ENCODE data around the gene SPIN1.

GRCh38 chr9:88502552-88503034 lies 114.3 kb downstream of the SPIN1 start:
- TF ChIP-seq POLR2A (IDR thresholded peaks at IDR 0.05): no peak
- no peak for TF ChIP-seq CTCF (IDR thresholded peaks at IDR 0.05)
